ENCODE results near the gene PABPC5.

The PABPC5 gene

DNA sequence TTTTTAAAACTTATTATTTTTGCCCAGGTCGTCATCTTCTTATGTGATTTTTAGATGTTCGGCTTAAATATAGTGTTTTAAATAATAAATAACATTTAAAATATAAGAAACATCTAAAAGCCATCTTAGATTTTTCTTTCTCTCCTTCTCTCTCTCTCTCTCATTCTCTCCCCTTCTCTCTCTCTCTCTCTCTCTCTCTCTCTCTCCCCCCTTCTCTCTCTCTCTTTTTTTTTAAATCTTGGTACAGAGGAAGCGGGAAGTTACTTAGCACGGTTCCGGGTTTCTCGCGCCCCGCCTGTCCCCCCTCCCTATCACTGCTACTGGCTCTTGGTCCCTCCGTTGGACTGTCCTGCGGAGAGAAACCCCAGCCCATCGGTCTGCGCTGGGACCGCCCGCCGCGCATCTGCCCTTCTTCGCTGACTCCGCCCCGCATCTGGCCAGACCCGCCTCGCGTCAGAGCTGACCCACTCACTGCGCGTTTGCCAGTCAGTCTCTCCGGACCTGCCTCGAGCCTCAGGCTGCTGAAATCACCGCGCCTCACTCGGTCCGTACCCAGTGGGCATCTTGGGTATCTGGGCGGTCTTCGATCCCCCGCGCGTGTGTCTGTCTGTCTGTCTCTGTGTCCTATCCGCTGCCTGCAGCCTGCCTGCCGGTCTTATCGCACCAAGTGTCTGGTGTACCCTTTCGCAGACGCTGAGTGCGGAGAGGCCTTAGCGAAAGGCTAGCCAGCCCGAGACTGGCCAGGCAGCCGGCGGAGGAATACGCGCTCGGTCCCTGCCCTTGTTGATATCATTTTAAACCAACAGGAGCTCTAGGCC, at the start of gene PABPC5:
Gene PABPC5 (plus strand): TSS at position 489 of the 818 bp plus-strand sequence. CDS start 739 bp downstream, outside the sequence.
- no peak for DNase-seq (ENCODE audit: low spot score)

DNA sequence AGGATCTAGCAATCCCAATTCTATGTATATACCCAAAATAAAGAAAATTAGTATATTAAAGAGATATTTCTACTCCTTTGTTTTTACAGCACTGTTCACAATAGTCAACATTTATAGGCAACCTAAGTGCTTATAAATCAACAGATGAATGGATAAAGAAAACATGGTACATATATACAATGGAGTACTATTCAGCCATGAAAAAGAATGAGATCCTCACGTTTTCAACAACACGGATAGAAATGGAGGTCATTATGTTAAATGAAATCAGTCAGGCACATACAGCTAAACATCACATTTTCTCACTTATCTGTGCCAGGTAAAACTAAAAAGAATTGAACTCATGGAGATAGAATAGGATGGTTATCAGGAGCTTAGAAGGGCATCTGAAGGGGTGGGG, 45.6 kb upstream of the PABPC5 start:
- no peak for DNase-seq (ENCODE audit: low spot score)

DNA sequence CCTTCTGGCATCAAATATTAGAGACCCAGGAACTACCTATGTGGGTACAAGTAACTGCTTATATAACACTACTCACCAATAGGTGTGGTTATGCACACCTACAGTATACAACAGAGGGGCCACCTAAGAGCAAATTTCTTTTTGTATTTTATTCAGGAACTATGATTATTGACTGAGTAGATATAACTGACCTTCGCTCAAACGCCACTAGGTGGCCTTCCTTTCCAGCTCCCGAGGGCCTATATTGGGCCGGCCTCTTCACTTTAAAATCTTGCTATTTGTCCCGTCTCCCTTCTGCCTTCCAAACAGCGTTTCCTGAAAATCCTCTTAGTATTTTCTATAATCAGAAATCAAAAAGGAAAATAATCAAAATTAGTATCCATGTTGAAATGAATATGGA, 19.9 kb upstream of the PABPC5 start:
- DNase-seq (ENCODE audit: low spot score) = no peak

DNA sequence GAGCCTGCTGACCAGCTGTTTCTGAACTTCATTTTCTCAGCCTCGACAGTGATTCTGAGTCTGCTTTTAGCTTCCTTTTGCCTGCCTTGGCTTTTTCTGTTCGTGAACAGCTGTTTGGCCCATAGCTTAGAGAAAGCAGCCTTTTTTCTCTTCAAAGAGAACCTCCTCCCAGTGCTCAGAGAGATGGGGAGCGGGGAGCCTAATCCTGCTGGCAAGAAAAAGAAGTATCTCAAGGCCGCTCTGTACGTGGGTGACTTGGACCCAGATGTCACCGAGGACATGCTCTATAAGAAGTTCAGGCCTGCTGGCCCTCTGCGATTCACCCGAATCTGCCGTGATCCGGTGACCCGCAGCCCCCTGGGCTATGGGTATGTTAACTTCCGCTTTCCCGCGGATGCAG, 756 bp downstream of the PABPC5 start:
- no peak for DNase-seq (ENCODE audit: low spot score)

Data from CD4-positive, alpha-beta T cell treated with Interleukin-2 at 100 ng/mL for 4 hours (primary cell).